GM18505 (cell line): Measurements from ENCODE around the gene NEMP1.

Experiments used
- ATAC-seq: cut with Tn5 transposase; IDR thresholded peaks from one replicate; pipeline ENCODE4 v1.9.1; 2021; ENCODE audit not compliant: unreplicated experiment
- POLR2A ChIP-seq: IDR thresholded peaks from 4 replicates; pipeline ENCODE4 v1.6.1; 2011; ENCODE audit warnings: borderline replicate concordance; ENCODE audit not compliant: insufficient read depth, insufficient read length; ENCODE audit errors: extremely low read depth

The NEMP1 gene

DNA sequence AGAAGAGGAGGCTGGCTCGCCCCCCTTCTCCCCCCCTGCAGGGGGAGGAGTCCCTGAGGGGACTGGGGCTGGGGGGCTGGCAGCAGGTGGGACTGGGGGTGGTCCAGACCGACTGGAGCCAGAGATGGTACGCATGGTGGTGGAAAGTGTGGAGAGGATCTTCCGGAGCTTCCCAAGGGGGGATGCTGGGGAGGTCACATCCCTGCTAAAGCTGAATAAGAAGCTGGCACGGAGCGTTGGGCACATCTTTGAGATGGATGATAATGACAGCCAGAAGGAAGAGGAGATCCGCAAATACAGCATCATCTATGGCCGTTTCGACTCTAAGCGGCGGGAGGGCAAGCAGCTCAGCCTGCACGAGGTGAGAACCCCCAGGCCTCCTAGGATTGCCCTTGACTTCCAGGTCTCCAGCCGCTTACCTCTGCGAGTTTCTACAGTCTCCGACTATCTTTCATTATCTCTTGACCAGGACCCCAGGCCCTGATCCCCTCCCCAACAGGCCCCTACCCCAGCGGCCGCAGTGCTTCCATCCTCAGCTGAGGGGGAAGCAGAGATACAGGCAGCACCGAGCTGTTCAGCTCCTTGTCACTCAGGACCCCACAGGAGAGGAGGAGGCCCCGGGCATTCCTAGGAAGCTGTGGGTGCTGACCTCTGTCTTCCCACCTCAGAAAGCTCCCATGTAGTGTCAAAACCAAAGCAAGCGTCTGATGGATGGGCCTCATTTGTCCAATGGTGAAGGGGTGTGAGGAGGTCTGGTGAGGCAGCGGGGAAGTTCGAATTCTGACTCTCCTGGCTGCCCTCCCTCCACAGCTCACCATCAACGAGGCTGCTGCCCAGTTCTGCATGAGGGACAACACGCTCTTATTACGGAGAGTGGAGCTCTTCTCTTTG lies 13.3 kb upstream of the NEMP1 start:
- peak; percentile 23 for TF ChIP-seq POLR2A
- ATAC-seq = no peak

DNA sequence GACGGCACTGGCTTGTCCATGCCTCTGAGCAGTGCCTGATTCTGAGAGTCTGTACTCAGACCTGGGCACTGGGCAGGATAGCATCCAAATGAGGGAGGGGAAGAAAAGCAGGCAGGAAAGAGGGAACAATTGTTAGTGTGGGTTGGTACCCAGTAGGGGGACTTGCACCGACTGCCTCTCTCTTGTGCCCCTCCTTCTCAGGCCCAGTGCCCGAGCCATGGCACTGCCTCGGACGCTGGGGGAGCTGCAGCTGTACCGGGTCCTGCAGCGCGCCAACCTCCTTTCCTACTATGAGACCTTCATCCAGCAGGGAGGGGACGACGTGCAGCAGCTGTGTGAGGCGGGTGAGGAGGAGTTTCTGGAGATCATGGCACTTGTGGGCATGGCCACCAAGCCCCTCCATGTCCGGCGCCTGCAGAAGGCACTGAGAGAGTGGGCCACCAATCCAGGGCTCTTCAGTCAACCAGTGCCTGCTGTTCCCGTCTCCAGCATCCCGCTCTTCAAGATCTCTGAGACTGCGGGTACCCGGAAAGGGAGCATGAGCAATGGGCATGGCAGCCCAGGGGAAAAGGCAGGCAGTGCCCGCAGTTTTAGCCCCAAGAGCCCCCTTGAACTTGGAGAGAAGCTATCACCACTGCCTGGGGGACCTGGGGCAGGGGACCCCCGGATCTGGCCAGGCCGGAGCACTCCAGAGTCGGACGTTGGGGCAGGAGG lies 12.5 kb upstream of the NEMP1 start:
- ATAC-seq = no peak
- TF ChIP-seq POLR2A = no peak

DNA sequence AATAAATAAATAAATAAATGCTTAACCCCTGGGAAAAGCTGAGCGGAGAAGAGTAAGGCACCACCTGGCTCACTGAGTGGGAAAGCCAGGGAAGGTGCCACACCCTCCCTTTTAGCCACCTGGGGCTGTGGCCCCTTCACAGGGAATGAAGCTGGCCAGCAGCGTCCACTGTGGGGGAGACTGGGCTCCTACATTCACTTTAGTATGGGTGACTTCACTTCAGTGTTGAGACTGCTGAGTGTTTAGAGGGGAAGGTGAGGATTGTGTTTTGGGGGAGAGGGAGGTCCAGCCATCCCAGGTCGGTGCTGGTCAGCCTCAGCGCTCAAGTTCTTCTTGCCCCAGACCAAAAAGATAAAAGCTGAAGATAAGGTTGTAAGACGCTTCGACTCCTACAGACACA lies 11.9 kb upstream of the NEMP1 start:
- ATAC-seq = no peak
- no peak for TF ChIP-seq POLR2A

DNA sequence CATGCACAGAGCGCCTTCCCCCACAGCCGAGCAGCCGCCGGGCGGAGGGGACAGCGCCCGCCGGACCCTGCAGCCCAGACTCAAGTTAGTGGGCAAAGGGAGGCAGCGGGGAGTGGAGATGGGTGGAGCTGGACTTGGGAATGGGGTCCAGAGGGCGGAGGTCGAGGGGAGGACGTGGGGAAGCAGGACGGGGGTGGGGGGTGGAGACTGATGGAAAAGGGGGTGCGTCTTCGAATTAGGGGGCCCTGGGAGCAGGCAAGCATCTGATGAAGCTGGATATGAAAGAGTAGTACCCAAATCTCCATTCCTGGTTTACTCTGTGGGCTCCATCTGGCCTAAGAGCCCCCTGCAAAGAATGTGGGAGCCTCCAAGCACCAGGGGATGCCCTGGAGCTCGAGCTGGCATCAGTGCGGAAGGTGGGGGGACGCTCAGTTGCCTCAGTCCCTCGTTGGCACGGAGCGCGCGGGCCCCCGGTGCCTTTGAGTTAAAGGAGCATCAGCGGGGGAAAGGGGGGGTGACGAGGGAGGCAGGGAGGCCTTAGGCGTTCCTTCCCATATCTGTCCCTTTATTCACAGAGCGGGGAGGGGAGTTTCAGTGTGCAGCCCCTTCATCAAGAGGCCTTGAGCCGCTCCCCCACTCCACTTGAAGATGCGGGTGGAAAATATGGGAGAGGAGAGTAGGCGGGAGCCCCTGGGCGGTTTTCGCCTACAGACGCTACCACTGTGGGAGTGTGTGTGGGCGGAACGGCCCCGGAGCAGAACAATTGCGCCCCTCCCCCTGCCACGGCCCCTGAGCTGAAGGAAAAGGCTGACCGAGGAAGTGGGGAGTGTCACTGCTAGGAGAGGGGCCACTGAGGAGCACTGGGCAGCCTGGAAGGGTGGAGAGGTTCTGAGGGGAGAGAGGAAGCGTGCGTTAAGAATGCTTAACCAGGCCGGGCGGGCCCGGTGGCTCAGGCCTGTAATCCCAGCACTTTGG lies 11.0 kb upstream of the NEMP1 start:
- ATAC-seq = no peak

DNA sequence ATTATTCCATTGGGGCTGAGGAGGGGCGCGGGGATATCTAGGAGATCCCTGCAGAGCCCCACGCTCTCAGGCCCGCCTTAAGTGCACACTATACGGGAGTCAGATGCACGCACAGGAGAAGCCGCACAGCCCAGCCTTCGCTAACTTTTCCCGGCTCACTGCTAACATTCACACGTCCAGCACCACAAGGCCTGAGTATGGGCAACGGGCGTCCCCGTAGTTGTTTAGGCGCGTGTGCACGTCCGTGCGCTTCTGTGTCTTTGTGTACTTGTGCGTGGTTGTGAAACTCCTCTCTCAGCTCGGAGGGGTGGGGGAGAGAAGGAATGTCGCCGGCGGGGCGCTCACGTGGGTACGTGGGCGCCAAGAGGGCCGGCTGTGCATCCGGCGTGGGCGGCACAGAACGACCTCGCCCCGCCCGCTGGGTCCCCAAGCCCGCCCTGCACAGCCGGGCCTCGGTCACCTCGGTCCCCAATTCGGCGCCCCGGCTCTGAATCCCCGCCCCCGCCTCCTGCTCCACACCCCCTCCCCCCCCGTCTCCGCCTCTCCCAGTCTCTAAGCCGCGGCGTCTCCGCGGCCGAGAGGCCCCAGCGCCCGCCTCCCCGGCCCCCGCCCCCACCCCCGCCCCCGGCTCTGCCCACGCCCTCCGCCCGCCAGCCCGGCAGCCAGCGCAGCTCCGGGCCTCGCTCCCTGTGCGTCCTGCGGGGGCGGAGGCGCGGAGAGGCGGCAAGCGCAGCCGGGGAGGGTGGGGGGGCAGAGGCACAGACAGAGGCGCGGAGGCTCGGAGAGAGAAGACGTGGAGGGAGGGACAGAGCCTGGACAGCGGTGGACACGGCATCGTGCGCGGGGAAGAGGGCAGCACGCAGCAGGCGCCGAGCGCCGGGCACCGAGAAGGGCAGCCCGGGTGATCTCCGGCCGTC lies 10.0 kb upstream of the NEMP1 start, which contains the start of gene NAB2:
TSS of gene NAB2 (plus strand) at position 761 of the 917 bp plus-strand sequence. CDS start 158 bp downstream, outside the sequence.
- peak; percentile 60 for ATAC-seq
- peak; percentile 68 for TF ChIP-seq POLR2A

More for the DNA sequence above, 11.0 kb upstream of the NEMP1 start:
- TF ChIP-seq POLR2A = no peak

DNA sequence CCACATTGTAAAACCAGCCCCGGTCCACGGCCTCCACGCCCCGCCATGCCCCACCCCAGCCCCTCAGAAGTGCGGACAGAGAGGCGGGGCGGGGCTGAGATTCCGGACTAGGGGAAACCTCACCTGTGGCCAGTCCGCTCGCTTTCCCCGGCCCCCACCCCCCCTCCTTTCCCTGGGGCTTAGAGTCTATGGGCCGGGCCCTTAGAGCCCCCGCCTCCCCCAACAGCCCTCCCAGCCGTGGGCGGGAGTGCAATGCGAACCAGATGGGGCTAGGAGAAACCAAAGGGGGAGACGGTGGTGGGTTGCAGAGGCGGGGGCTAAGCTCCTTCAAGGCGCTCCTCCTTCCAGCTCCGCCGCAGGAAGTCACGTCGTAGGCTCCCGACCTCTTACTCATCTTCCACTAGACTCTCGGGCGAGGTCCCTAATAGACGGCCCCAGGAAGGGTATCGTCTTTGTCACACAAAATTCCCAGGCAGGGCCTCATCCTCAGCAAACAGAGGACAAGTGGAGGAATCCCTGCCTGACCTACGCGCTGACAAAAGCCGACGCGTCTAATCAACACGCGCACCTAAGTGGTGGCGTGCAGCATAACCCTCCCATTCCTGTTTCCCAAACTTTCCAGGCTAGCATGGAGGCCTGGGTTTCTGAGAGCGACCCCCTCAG lies 9.2 kb upstream of the NEMP1 start:
- TF ChIP-seq POLR2A = peak; percentile 39
- peak; percentile 24 for ATAC-seq

DNA sequence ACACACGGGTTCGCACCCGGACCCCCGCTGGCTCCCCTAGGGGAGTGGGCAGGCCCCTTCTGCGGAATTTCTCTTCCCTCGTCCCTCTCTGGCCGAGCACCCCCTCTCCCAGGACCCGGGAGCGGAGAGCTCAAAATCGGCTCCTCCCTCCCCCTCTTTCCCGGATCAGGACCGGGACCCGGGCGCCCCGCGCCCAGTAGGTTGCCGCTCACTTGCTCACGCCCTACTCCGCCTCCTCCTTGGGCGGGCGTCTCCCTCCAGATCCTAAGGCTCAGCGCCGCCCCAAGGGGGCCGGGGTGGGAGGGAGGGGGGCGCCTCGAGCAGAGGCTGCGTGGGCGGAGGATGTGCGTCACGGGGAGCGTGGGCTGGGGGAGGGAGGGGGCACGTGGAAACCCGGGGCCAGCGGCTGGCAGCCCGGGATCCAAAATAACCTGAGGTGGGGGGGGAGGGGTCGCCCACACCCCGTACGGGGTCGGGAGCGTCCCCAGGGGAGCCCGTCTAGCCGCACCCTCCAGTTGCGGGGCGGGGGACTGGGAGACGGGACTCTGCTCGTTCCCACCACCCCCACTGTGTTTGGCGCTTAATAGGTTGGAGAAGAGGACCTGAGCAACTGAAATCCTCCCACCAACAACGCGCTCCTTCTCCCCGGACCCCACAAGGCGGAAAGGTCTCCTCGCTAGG lies 8.6 kb upstream of the NEMP1 start:
- ATAC-seq = peak; percentile 25

DNA sequence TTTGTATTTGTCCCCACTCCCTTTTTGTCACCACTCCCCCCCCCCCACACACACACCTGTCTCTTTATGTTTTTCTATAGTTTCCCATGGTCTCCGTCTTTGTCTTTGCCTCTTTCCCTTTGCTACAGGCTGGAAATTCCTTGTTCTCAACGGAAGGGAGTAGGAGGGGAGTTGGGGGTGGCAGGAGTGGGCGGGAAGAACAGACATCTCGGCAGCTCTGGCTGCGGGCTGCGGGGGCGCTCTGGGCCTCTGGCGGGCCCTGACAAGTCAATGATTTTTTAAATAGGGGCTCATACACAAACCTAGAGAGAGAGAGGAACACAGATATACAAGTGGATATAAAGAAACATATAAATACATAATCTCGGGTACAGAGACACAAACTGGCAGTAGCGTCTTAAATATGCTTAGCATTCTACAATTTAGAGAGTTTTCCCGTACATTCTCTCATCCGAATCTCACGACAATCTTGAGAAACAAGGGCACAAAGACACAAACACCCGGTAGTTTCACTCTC lies 8.0 kb upstream of the NEMP1 start:
- TF ChIP-seq POLR2A = peak; percentile 4
- no peak for ATAC-seq

More for the DNA sequence above, 8.6 kb upstream of the NEMP1 start:
- TF ChIP-seq POLR2A = peak; percentile 49

DNA sequence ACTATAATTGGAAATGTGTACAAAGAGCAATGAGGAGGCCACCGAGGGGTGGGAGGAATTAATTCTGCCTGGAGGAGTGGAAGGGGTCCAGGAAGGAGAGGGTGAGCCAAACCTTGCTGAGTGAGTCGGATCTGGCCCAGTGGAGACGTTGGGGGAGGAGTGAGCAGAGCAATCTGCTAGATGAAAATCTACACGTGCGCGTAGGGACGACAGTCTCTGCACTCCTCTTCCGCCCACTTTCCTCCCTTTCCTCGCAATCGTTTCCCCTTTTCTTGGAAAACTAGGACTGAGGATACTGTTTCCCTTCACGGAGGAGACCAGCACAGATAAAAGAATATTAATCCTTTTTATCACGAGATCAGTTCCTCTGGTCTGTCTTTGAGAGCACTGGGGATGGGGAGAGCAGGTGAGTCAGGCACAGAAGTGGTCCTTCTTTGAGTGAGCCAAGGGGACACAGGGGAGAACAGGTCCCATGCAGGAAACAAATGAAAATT lies 7.5 kb upstream of the NEMP1 start:
- ATAC-seq = no peak
- TF ChIP-seq POLR2A = no peak

DNA sequence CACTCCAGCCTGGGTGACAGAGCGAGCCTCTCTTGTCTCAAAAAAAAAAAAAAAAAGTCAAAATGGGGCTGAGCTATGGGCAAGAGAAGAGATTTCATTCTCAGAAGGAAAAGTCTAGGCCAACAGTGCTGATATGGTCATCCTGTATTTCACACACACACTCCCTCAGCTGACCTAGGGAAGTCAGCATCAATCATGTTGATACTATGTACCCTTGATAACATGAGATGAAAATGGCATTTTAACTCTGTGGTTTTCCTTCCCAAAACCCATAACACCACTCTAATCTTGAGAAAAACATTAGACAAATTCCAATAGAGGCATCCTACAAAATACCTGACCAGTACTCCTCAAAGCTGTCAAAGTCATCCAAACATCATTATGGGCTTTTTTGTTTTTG lies 2.3 kb upstream of the NEMP1 start:
- no peak for TF ChIP-seq POLR2A
- no peak for ATAC-seq
